NCI-H2081 (cell line): ENCODE measurements around the gene KRTAP10-6.
"Not testable (repeated sequence)": the region's sequence is repeated elsewhere in the genome, so short reads cannot be mapped to it uniquely, and the experiment has no call there.

Experiments used
- DNase-seq, 2 experiments: peaks; one replicate each; lab custom pipeline; 2025; lab: John Stamatoyannopoulos, UW

The KRTAP10-6 gene

GRCh38 chr21:44599264-44600029 is 7.1 kb upstream of the KRTAP10-6 start:
- DNase-seq = no peak

DNA sequence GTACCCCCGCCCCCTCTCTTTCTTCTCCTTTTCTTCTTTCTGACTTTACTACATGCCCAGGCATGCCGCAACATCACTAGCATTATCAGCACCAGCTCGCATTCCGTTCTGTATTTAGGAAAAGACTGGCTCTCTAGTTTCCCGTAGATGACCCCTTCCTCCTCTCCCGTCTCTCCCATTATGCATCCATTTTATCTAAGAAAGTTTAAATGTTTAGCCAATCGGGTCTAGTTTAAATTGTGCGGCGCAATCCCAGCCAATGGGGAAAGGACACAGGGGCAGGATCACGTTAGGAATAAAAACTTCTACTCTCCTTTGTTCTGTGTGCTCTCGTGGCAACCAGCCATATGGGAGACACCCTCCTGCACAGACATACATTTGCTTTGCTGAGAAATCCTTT is 5.8 kb upstream of the KRTAP10-6 start:
- no peak for DNase-seq

- no peak for DNase-seq
Measured at GRCh38 chr21:44596068-44596725, 3.9 kb upstream of the KRTAP10-6 start.

DNA sequence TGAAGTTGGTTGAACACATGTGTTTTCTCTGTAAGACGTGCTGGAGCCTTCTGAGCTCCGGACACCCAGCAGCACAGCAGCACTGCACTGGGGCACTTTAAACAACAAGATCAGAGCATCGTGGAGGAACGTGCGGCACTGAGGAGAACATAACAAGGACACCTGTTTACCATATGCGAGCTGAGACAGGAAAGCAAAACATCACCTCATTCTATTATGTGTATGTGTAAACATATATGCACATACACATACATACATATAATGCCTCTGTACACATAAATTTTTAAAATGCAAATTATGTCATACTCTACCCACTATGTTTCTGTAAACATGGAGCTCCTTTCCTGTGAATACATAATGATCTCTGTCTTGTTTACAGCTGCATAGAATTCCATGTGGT is 3.2 kb upstream of the KRTAP10-6 start:
- DNase-seq = no peak

DNA sequence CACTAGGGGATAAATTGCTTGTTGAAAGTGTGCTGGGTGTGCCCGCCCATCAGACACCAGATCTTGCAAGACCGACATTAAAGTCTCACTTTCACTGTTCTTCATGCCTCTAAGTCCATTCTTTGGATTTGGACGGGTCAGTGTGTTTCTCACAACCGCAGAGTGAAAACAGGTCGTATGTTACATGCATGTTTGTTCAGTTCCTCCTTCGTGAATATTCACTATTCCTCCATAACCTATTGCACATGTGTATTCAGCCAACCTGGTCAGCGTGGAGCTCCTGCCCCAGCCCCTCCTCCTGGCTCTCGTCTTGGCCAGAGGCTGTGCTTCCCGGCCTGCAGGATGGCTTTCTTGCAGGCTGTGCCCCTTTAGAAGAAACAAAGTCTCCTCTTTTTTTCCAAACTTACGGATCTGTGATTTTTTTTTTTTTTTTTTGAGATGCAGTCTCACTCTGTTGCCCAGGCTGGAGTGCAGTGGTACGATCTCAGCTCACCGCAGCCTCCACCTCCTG is 2.2 kb upstream of the KRTAP10-6 start:
- DNase-seq = no peak

DNA sequence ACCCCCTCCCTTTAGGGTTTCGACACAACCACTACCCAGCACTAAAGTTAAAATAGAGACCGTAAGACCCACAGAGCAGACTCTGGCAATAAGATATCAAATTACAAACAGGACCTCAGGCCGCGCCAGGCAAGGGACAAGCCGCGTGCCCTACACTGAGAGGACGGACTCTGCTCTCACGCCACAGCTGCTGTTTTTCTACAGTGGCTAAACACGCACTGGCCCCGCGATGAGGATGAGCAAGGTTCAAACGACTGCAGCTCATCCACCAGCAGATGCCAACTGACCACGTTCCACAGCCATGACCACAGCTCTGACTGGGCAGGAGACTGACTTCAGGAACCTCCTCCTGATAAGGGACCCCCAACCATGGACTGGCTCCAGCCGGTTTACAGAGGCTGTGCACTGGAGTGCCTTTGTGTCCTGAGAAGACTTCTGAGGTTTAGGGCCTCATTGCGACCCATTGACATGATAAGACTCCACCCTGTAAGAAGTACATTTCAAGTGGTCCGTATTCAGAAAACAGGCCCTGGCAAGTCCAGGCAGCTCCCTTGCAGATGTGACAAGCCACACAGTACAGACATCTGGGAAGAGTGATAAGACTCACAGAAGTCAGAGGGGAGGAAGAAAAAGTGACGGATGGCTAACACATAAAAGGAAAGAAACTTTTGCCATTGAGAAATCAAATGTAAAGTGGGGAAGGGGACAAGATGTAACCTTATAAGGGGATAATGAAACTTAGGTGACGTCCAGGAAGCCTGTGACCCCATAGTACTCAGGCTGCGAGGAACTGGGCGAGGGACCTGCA is 1.5 kb upstream of the KRTAP10-6 start:
- no peak for DNase-seq

DNA sequence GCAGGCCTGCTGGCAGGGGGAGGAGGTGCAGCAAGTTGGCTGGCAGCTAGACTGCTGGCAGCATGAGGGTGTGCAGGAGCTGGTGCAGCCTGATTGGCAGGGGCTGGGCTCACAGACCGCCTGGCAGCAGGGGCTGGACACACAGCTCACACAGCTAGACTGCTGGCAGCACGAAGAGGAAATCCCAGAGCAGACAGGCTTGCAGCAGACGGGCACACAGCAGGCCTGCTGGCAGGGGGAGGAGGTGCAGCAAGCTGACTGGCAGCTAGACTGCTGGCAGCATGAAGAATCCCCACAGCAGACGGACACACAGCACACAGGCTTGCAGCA is 539 bp downstream of the KRTAP10-6 start:
- DNase-seq = peak in 1 of 2 experiments; percentile 34

DNA sequence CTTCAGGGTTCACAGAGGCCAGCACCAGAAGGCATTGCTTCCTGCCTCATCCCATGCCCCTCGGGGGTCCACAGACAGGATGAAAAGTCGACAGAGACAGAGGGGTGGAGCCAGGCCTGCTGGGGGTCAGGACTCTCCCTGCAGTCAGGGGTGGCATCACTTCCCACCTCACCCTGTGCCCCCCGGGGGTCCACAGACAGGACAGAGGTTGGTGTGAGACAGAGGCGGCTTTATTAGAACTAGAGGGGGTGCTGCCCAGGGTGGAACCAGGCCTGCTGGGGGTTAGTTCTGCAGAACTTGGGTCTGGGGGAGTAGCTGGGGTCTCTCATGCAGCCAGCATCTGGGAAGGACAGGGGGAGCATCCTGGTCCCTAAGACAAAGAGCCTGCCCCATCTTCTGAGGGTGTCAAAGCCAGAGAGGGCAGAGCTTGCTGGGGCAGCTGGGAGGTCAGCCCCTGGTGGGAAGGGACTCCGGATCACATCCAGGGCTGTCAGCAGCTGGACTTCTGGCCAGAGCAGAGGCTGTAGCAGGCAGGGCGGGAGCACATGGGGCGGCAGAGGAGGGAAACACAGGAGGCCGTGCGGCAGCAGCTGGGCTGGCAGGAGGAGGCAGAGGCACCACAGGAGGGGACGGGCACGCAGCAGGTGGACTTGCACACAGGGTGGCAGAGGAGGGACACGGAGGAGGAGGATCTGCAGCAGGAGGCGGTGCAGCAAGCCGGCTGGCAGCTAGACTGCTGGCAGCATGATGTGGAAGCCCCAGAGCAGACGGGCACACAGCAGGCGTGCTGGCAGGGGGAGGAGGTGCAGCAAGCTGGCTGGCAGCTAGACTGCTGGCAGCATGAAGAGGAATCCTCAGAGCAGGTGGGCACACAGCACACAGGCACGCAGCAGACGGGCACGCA is 1.2 kb downstream of the KRTAP10-6 start:
- DNase-seq = peak in 1 of 2 experiments; percentile 46

DNA sequence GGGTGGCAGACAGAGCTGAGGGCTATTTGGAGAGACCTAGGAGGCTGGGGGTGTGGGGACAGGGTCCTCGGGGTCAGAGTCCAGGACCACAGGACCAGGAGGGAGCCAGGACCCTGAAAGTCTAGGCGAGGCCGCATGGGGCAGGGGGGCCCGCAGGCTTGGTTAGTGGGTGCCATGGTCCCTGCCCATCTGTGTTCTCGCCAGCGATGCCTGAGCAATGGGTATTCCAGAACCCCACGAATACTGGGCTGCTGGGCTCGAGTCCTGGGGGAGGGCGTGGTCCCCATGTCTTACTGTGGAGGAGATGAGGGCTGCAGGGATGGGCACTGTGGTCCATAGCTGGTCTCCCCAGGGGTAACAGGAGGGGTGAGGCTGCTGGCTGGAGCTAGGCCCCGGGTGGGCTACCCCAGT is 2.0 kb downstream of the KRTAP10-6 start:
- DNase-seq = no peak

- no peak for DNase-seq
Measured at GRCh38 chr21:44589586-44590305, 2.6 kb downstream of the KRTAP10-6 start.

DNA sequence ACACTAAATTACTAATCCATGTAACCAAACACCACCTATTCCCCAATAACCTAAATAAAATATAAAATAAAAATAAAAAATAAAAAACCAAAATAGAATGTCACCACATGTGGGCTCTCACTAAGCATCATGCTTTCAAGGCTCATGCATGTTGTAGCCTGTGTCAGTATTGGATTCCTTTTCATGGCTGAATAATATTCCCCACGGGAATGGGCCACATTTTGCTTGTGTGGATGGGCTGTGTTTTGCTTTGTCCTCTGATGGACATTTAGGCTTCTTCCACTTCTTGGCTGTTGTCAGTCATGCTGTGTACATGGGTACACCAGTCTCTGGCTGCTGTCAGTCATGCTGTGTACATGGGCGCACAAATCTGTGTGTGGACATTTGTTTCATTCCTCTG is 3.2 kb downstream of the KRTAP10-6 start:
- DNase-seq = no peak

DNA sequence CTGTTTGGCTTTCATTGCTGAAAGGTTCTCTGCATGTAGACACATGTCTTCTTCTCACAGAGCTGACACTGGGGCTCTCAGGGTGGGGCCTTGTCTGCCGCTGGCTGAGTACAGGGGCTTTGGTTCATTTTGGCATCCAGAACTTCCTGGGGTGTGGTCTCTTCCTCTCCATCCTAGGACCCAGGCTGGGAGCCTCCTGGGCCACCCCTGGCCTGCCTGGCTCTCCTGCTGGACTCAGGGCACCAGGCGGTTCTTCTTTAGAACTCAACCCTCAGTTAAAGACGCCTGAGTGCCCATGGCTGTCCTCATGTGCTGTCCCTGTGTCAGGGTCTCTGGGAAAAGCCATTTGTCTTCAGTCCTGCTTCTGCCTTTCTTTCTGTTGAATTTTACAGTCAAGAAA is 6.4 kb downstream of the KRTAP10-6 start:
- DNase-seq = no peak

GRCh38 chr21:44583800-44584147 is 8.5 kb downstream of the KRTAP10-6 start:
- peak in 1 of 2 experiments; percentile 56 for DNase-seq

GRCh38 chr21:44583089-44583799 is 9.1 kb downstream of the KRTAP10-6 start:
- DNase-seq = peak in 1 of 2 experiments; percentile 55

DNA sequence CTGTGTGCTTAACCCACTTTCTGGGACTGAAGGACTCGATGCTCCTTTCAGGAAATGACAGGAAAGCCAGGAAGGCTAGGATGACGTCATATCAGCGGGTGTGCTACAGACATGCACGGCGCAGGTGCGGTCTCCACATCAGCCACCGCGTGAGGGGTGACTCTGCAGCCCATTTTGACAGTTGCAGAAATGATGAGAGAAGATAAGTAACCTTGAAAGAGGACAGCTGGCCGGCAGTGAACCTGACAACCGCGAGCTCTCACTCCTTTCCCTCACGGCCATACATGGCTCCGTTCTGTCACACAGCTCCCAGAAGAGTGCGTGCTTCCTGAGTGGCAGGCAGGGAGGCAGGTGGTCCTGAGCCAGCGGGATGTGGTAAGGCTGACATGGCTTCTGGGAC is 10.2 kb downstream of the KRTAP10-6 start:
- no peak for DNase-seq

- no peak for DNase-seq
Measured at GRCh38 chr21:44581158-44581557, 11.1 kb downstream of the KRTAP10-6 start.

DNA sequence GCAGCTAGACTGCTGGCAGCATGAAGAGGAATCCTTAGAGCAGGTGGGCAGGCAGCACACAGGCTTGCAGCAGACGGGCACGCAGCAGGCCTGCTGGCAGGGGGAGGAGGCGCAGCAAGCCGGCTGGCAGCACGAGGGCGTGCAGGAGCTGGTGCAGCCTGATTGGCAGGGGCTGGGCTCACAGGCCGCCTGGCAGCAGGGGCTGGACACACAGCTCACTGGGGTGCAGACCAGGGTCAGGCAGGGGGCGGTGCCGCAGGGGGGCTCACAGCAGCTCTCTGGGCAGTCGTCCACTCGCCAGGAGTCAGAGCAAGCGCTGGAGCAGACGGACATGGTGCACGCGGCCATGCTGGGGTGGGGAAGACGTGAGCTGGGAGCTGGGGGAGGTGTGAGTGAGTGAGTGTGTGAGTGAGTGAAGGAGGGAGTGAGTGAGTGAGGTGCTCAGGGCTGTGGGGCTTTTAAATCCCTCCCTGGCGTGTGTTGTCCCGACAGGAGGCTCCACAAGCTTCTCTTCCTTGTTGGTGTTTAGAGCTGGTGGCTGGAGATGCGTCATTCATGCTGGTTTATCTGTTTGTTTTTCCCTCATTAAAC is 12.0 kb downstream of the KRTAP10-6 start, which contains the start of gene KRTAP10-5:
Gene KRTAP10-5 (minus strand): TSS at position 374 of the 591 bp plus-strand sequence. CDS start 26 bp downstream, at position 348.
- not testable (repeated sequence) for DNase-seq

DNA sequence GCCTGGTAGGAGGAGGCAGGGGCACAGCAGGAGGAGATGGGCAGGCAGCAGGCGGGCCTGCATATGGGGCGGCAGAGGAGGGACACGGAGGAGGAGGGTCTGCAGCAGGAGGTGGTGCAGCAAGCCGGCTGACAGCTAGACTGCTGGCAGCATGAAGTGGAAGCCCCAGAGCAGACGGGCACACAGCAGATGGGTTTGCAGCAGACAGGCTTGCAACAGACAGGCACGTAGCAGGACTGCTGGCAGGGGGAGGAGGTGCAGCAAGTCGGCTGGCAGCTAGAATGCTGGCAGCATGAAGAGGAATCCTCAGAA is 12.5 kb downstream of the KRTAP10-6 start:
- DNase-seq = no peak

DNA sequence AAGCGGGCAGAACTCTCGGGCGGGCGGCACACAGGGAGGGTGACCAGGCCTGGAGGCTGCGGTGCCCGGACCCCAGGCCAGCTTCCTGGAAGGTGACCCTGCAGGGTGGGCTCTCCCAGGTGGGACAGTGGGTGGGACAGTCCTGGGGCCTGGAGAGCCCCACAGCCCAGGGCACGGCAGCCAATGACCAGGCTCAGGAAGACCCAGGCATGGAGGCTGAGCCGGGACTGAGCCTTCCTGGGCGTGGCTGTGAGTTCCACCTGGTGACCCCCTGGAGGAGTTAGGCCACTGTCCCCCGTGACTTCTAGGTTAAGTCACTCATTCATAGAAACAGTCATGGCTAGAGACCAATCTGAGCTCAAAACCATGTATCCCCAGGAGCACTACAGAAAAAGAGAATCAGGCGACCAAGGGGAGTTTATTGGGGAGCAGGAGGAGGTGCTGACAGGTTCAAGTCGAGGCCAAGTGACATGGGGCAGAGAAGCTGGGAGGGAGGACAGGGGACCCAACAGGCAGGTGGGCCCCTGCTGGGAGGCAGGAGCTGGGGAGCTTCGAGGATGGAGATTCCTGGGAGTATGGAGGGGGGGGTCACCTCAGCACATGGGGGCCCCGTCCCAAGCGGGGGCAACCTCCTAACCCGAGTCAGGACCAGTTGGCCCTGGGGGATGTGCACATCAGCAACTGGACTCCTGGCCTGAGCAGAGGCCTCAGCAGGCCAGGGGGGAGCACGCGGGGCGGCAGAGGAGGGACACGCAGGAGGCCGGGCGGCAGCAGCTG is 13.1 kb downstream of the KRTAP10-6 start:
- DNase-seq = no peak
